CD4-positive, alpha-beta T cell (primary cell): ENCODE data around the gene CERS5. TPM values are rescaled to one million over a fixed set of nuclear protein-coding genes. Genes with fewer than 3 reads are reported as not detected.
A peak's percentile ranks its signal among the peaks of the same experiment; 100 is the strongest.

Experiments
- ATAC-seq: fragments of 200-7000 bp; cut with Tn5 transposase; one replicate; pipeline ENCODE4 v1.10.0; 2022; ENCODE audit warnings: mild to moderate bottlenecking; ENCODE audit not compliant: poor library complexity
- CTCF ChIA-PET: fragments of 350-600 bp; sonication (Branson Sonifier 250); formaldehyde crosslinking; loops from one replicate; lab custom pipeline; 2021; ENCODE audit warnings: antibody characterized with exemption, inconsistent platforms; lab: Charles Lee
- POLR2A ChIA-PET: fragments of 350-600 bp; sonication (Branson Sonifier 250); formaldehyde crosslinking; loops from one replicate; lab custom pipeline; 2021; ENCODE audit warnings: antibody characterized with exemption, inconsistent platforms; lab: Charles Lee
- DNase-seq, 14 experiments: peaks; one replicate each; pipeline ENCODE4 v3.0.0-alpha.2; 2013 to 2020; ENCODE audit warnings: mixed read lengths in 2 of 14
- H3K27ac ChIP-seq, 2 donors: one replicate each; pipeline versions ENCODE4 v1.5.1 to v1.7.0; 2013; ENCODE audit warnings: low read length in 2 of 2, low read depth in 1 of 2, mild to moderate bottlenecking in 1 of 2
- H3K27me3 ChIP-seq, 2 experiments: 1 replicate in 1 of 2; 2 replicates in 1 of 2; pipeline versions ENCODE4 v1.6.1 to v1.7.0; 2013; ENCODE audit warnings: low read length in 2 of 2, control low read depth in 1 of 2, mild to moderate bottlenecking in 1 of 2, moderate library complexity in 1 of 2; ENCODE audit not compliant: insufficient read depth in 2 of 2, control insufficient read depth in 1 of 2
- H3K36me3 ChIP-seq: one replicate; pipeline ENCODE4 v1.6.1; 2013; ENCODE audit warnings: low read length, control low read depth; ENCODE audit not compliant: insufficient read depth
- H3K4me1 ChIP-seq: one replicate; pipeline ENCODE4 v1.6.1; 2013; ENCODE audit warnings: low read length, control low read depth; ENCODE audit not compliant: insufficient read depth
- H3K4me3 ChIP-seq: one replicate; pipeline ENCODE4 v1.5.1; 2013; ENCODE audit warnings: mild to moderate bottlenecking, low read length, moderate library complexity
- H3K9me3 ChIP-seq, 2 experiments: 1 replicate in 1 of 2; 2 replicates in 1 of 2; pipeline versions ENCODE4 v1.6.1 to v1.7.0; 2013; ENCODE audit warnings: low read length in 2 of 2, mild to moderate bottlenecking in 2 of 2, control low read depth in 1 of 2, moderate library complexity in 1 of 2; ENCODE audit not compliant: control insufficient read depth in 1 of 2, insufficient read depth in 1 of 2
- H3K27ac Mint-ChIP-seq: one replicate; pipeline ENCODE4 v1.8.0; 2020; ENCODE audit warnings: mixed read lengths
- H3K27me3 Mint-ChIP-seq: one replicate; pipeline ENCODE4 v1.8.0; 2021; ENCODE audit warnings: mixed read lengths
- H3K36me3 Mint-ChIP-seq: one replicate; pipeline ENCODE4 v1.8.0; 2021; ENCODE audit warnings: low read depth, mixed read lengths
- H3K4me1 Mint-ChIP-seq: one replicate; pipeline ENCODE4 v1.8.0; 2021; ENCODE audit warnings: low read depth, mixed read lengths
- H3K4me3 Mint-ChIP-seq: one replicate; pipeline ENCODE4 v1.8.0; 2020; ENCODE audit warnings: mild to moderate bottlenecking, mixed read lengths
- H3K9me3 Mint-ChIP-seq: one replicate; pipeline ENCODE4 v1.8.0; 2020; ENCODE audit warnings: mixed read lengths
- CTCF ChIP-seq: fragments of 200-600 bp; IDR thresholded peaks from one replicate; pipeline ENCODE4 v1.8.0; 2022; ENCODE audit warnings: antibody characterized with exemption, mild to moderate bottlenecking
- intact Hi-C, 2 experiments: fragments of 100-400 bp; cut with DNase I in 1 of 2; cut with micrococcal nuclease in 1 of 2; formaldehyde crosslinking; loops; one replicate each; pipeline versions ENCODE4 v1.15.1 to v1.9.0; 2023 to 2025; cut with DNase I, micrococcal nuclease
- total RNA-seq, 174 experiments: library from RNA in 2 of 174; stranded (reverse) in 2 of 174; gene quantifications; one replicate each; pipeline ENCODE4 v1.2.3 and lab custom pipeline; 2021 to 2026

The CERS5 gene
- total RNA-seq, 2 experiments from 2014 or later = 42.3 to 44.5 TPM

GRCh38 chr12:50083301-50083700 lies 83.9 kb downstream of the CERS5 start:
- H3K36me3 Mint-ChIP-seq = peaks cover 29% of the 10 kb centered on the region
- peak overlapping the region; percentile 80 for H3K4me3 Mint-ChIP-seq
- no peaks in the 10 kb centered on the region for H3K9me3 ChIP-seq
- TF ChIP-seq CTCF = no peak
- peaks cover 21% of the 10 kb centered on the region for H3K4me1 ChIP-seq
- H3K27me3 ChIP-seq = no peaks in the 10 kb centered on the region
- no peaks in the 10 kb centered on the region for H3K9me3 Mint-ChIP-seq
- intact Hi-C loops = loop anchor here in 1 of 2 experiments (2.0 to 10.0 kb wide), 3 partner anchors 86 to 682 kb away; partner anchors contain the start of genes ATF1 and LIMA1
- H3K4me1 Mint-ChIP-seq = peaks cover 36% of the 10 kb centered on the region
- POLR2A ChIA-PET = interaction anchor here (0.7 to 1.1 kb wide), 2 partner anchors 24 to 29 kb away, joined by 3 to 4 read pairs; partner anchors contain the start of gene COX14
- H3K27me3 Mint-ChIP-seq = no peaks in the 10 kb centered on the region
- no peak for DNase-seq
- ATAC-seq = no peak
- H3K27ac Mint-ChIP-seq = peak overlapping the region; percentile 68
- CTCF ChIA-PET = interaction anchor here (0.6 to 4.5 kb wide), 3 partner anchors 27 to 74 kb away, joined by 3 to 83 read pairs (median 3); partner anchors contain the start of gene COX14
- peaks cover 16% of the 10 kb centered on the region for H3K36me3 ChIP-seq
- peak overlapping the region in 1 of 2 donors; percentile 29 for H3K27ac ChIP-seq
- H3K4me3 ChIP-seq = no peak overlapping the region

GRCh38 chr12:50082644-50083043 lies 84.5 kb downstream of the CERS5 start:
- peaks cover 11% of the 10 kb centered on the region for H3K36me3 ChIP-seq
- Mint-ChIP-seq H3K27me3 (no peaks in the 10 kb centered on the region), H3K9me3 (no peaks in the 10 kb centered on the region), H3K27ac (peak overlapping the region; percentile 28), H3K4me3 (peak overlapping the region; percentile 11), H3K36me3 (peaks cover 25% of the 10 kb centered on the region), H3K4me1 (peaks cover 29% of the 10 kb centered on the region)
- DNase-seq = no peak
- peak overlapping the region in 1 of 2 donors; percentile 29 for H3K27ac ChIP-seq
- no peaks in the 10 kb centered on the region for H3K9me3 ChIP-seq
- no peak for TF ChIP-seq CTCF
- CTCF ChIA-PET = interaction anchor here (4.5 kb wide), 1 partner anchor 30 kb away, joined by 83 read pairs; the partner anchor contains the start of gene COX14
- peaks cover 21% of the 10 kb centered on the region for H3K4me1 ChIP-seq
- ATAC-seq = no peak
- no peaks in the 10 kb centered on the region for H3K27me3 ChIP-seq
- POLR2A ChIA-PET = interaction anchor here (0.5 to 1.1 kb wide), 3 partner anchors 23 to 108 kb away, joined by 3 to 4 read pairs (median 3); partner anchors contain the start of gene COX14
- no peak overlapping the region for H3K4me3 ChIP-seq
- intact Hi-C loops = loop anchor here in 1 of 2 experiments (2.0 to 10.0 kb wide), 3 partner anchors 86 to 682 kb away; partner anchors contain the start of genes ATF1 and LIMA1

GRCh38 chr12:50081096-50081808 lies 85.9 kb downstream of the CERS5 start:
- Histone ChIP-seq H3K36me3 (no peaks in the 10 kb centered on the region), H3K4me3 (no peak overlapping the region), H3K27me3 (no peaks in the 10 kb centered on the region), H3K4me1 (peaks cover 17% of the 10 kb centered on the region), H3K9me3 (no peaks in the 10 kb centered on the region), H3K27ac (no peak overlapping the region)
- intact Hi-C loops = loop anchor here in 1 of 2 experiments (10.0 kb wide), 2 partner anchors 204 to 684 kb away; partner anchors contain the start of genes ATF1 and LIMA1
- Mint-ChIP-seq H3K27ac (no peak overlapping the region), H3K4me1 (peaks cover 21% of the 10 kb centered on the region), H3K4me3 (no peak overlapping the region), H3K27me3 (no peaks in the 10 kb centered on the region), H3K9me3 (no peaks in the 10 kb centered on the region), H3K36me3 (peaks cover 12% of the 10 kb centered on the region)
- POLR2A ChIA-PET = no interaction called here
- no peak for TF ChIP-seq CTCF
- ATAC-seq (no peak), DNase-seq (no peak)
- CTCF ChIA-PET = no interaction called here
